HG03469 (cell line): ENCODE results near the gene SGPP2.
A peak's percentile ranks its signal among the peaks of the same experiment; 100 is the strongest.
"Not testable (repeated sequence)": the region's sequence is repeated elsewhere in the genome, so short reads cannot be mapped to it uniquely, and the experiment has no call there.

Source experiments
- ATAC-seq: cut with Tn5 transposase; IDR thresholded peaks from one replicate; pipeline ENCODE4 v1.9.1; 2021; ENCODE audit warnings: mild to moderate bottlenecking, moderate library complexity, moderate number of reproducible peaks; ENCODE audit not compliant: unreplicated experiment

The SGPP2 gene

GRCh38 chr2:222424729-222425671, 657 bp downstream of the SGPP2 start:
- no peak for ATAC-seq

GRCh38 chr2:222427646-222428301, 3.4 kb downstream of the SGPP2 start:
- ATAC-seq, result peak; percentile 34

GRCh38 chr2:222430071-222430470, 5.7 kb downstream of the SGPP2 start:
- ATAC-seq, result no peak

DNA sequence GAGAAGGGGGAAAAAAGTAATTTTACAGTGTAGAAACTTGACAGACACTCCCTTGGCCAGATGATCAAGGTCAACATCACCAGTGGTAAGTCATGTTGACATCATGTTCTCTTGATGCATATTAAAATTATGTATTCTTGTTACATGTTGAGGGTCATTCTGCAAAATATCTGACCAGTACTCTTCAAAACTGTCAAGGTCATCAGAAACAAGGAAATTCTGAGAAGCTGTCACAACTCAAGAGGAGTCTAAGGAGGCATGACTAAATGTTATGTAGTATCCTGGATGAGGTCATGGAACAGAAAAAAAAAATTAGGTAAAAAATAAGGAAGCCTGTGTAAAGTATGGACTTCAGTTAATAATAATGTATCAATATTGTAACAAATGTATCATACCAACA, 6.3 kb downstream of the SGPP2 start:
- no peak for ATAC-seq

GRCh38 chr2:222431869-222432268, 7.5 kb downstream of the SGPP2 start:
- ATAC-seq, result no peak

GRCh38 chr2:222433332-222434173, 9.2 kb downstream of the SGPP2 start:
- peak; percentile 62 for ATAC-seq

DNA sequence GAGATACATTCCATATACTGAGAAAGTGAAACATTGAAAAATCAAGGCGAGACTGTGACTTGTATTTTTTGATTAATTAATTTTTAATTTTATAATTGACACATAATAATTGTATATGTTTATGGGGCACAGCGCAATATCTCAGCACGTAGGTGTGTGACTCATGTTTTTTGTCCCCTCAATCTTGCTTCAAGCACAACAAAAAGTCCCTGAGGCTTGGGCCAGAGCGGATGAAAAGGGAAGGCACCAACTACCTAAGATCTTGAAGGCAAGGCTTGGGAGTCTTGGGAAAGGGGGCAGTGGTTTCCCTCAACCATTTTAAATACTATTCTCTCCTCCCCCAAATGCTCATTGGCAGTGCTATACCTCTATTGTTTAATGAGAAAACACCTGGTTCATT, 9.9 kb downstream of the SGPP2 start:
- ATAC-seq, result peak; percentile 43

- ATAC-seq, result not testable (repeated sequence)
Measured at GRCh38 chr2:222435400-222436039, 11.2 kb downstream of the SGPP2 start.

- ATAC-seq, result no peak
Measured at GRCh38 chr2:222436040-222436413, 11.7 kb downstream of the SGPP2 start.

DNA sequence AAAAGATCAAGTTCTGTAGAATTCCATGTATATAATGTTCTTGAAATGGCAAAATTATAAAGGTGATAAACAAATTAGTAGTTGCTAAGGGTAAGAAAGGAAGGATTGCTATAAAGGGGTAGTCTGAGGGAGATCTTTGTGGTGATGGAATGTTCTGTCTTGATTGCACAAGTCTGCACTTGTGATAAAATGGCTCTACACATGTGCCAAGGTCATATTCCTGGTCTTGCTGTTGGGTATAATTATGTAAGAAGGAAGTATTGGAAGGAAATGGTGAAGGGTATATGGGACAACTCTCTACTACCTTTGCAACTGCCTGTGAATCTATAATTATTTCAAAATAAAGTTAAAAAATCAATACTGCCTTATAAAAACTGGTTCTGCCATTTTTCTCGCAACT, 15.3 kb downstream of the SGPP2 start:
- no peak for ATAC-seq

DNA sequence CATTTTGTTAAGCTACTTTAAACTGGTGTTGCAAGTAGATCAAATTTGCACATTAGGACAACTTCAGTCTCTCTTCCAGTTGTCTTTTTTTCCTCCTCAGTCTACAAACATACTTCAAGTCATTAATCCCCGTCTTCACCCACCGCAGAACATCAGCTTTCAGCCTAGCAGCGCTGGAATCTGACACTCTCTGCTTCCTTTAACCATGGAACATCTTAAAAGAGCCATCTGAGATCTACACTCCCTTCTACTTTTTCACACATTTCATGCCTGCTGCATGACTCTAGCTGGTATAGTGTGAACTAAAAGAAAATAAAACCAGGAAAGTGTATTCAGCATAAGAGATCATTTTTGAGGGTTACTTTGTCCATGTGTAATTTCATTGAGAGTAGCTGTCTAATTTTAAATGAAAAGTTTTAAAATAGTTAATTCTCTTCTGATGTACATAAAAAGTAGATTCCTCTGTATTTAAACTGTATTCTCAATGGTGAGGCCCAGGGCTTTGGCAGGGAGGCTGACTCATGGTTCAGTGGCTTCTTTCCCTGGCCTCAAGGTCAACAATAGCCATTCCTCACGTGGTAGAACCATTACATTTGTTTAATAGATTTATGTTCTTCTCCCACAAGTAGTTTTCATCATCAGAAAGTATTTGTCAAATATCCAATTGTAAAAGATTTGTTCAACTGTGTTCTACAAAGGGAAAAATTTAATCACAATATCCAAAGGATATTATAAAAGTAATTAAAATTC, 16.5 kb downstream of the SGPP2 start:
- no peak for ATAC-seq

DNA sequence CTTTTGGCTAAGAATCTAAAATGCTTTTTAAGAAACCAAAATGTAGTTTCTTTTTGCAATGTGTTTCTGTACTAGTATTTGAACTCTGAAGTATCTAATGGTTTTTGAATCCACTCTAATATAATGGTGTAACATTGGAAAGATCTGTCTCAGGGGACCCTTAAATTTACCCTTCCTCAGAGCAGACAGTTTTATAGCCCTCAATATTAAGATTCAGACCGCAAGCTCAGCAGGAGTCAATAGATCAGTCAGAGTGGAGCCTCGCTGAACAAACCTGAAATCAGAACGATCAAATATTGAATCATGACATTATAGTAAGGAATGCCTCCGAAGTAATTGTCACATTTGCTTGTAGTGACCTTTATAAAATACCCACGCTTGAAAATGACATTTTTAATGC, 18.3 kb downstream of the SGPP2 start:
- no peak for ATAC-seq

DNA sequence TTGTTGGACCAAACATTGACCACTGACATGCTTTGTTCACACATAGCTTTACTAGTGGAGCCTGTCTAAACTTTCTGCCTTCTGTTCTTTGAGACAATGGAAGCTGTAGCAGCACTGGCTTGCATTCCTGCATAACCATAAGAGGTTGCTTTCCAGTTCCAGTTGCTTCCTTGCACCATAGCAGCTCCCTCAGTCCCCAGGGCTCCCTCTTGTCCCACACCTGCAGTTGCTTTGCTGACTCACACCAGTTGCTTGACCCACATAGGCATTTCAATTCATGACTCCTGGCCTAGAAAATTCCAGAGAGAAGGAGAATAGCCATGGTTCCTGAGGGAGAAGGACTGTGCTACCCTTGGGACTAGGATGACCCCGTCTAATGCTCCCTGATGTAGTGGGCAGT, 20.9 kb downstream of the SGPP2 start:
- no peak for ATAC-seq

DNA sequence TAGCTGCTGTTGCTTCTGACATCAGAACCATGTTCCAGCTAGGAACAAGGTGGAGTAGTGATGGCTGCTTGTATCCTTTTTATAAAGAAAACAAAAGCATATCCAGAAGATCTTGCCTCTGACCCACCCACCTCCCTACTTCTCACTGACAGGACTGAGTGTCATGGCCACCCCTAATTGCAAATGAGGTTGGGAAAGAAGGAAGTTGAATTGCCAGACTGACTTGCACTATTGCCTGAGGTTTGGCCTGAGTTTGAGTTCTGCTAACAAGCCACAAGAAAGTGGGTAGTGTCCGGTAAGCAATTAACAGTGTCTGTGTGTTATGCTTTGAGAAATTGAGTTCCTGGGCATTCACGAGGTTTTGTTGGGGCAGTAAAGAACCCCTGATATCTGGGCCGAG, 22.8 kb downstream of the SGPP2 start:
- no peak for ATAC-seq

DNA sequence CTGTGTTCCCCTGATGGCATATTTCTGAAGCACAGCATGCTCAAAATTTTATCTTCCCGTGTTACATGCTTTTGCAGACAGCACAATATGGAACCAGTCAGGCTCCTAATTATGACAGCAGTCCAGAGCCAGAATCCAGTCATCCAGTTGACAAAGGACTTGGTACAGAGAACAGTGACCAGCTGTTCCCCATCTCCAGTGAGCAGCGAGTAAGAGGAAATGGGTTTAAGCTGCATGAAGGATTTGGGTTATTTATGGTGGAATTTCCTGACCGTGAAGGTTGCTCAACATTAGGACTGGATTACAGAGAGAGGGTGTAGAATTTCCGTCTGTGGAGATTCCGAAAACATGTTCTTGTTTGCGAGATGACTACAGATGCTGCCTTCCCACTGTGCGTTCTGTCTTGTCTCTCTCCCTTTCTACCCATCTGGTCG, 24.4 kb downstream of the SGPP2 start:
- ATAC-seq, result no peak

- ATAC-seq, result no peak
Measured at GRCh38 chr2:222450021-222450420, 25.7 kb downstream of the SGPP2 start.

DNA sequence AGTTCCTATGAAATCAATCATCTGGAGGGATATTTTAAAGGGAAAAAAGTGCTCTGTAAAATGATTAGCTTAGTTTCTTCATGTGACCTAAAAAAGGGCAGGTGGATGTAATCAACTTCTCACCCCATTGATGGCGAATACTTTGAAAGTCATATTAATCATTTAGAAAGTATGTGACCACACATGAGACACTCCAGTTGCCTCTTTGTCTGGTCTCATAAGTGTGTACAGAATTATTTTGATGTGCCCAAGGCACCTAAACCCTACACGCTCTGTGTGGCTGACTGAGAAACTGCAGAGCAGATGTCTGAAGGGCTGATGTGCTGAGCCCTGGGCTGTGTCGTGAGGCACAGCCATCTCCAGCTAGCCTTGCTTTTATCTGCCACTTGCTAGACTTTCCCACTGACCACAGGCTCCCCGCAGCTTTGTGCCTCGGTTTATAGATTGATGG, 26.9 kb downstream of the SGPP2 start:
- ATAC-seq, result peak; percentile 100

GRCh38 chr2:222452422-222452950, 28.1 kb downstream of the SGPP2 start:
- no peak for ATAC-seq

DNA sequence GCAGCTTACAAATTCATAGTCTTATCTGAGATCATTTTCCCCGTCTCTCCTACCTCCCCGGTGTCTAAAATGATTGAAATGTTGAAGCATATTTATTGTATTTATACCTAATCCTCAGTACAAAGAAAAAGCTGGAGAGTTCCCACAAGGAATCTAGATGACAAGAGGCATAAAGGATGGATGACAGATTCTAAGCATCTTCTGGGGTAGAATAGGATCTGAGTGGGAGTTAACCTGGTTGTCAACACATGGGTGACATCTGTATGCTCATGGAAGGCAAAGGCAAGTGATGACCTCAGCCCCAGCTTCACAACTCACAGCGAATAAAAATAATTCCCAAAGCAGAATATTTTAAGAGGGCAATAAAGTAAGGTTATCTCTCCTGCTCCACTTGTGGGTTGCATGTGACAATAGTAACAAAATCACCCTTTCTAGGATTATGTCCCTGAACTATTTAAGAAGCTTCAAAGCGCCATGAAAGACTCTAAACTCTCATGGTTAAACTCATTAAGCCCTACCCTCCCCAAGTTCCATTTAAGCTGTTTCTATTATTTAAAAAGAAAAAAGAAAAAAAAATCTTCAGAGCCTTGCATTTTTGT, 32.2 kb downstream of the SGPP2 start:
- ATAC-seq, result no peak
